GM12892 (cell line): ENCODE results near the gene LCNL1.

ENCODE experiments used
- POLR2A ChIP-seq: IDR thresholded peaks from 2 replicates; pipeline ENCODE4 v1.6.1; 2011; ENCODE audit warnings: low read depth, low read length, control low read depth
- POLR2AphosphoS5 ChIP-seq: IDR thresholded peaks from 2 replicates; pipeline ENCODE4 v1.6.1; 2011; ENCODE audit warnings: low read depth, low read length, control low read depth
- TAF1 ChIP-seq: IDR thresholded peaks from 2 replicates; pipeline ENCODE4 v1.6.1; 2011; ENCODE audit warnings: low read depth, mild to moderate bottlenecking, control low read depth, low read length, borderline replicate concordance

GRCh38 chr9:136995772-136996311 is 13.0 kb downstream of the LCNL1 start:
- TF ChIP-seq POLR2A (no peak), POLR2AphosphoS5 (no peak), TAF1 (no peak)
